WTC11 (cell line): Measurements from ENCODE around the gene ASTN2.

Experiments
- ATF1 ChIP-seq: sonication (generic); formaldehyde crosslinking; IDR thresholded peaks from 2 replicates; pipeline ENCODE4 v1.8.1; 2023; ENCODE audit warnings: mild to moderate bottlenecking, moderate library complexity, missing genetic modification reagents
- CREB1 ChIP-seq: sonication (generic); formaldehyde crosslinking; IDR thresholded peaks from 2 replicates; pipeline ENCODE4 v1.8.0; 2023; ENCODE audit warnings: mild to moderate bottlenecking, missing genetic modification reagents
- SMAD3 ChIP-seq: sonication (generic); formaldehyde crosslinking; IDR thresholded peaks from 2 replicates; pipeline ENCODE4 v1.8.0; 2022; ENCODE audit warnings: missing genetic modification reagents, mild to moderate bottlenecking, borderline replicate concordance
- ZNF317 ChIP-seq: sonication (generic); formaldehyde crosslinking; IDR thresholded peaks from 2 replicates; pipeline ENCODE4 v1.8.1; 2023; ENCODE audit warnings: low read depth, mild to moderate bottlenecking, moderate library complexity, missing genetic modification reagents, borderline replicate concordance
- TF ChIP-seq, protein P1 (sequence below): sonication (generic); formaldehyde crosslinking; IDR thresholded peaks from 2 replicates; pipeline ENCODE4 v1.8.0; 2022; ENCODE audit warnings: mild to moderate bottlenecking, missing genetic modification reagents
- TF ChIP-seq, protein P2 (sequence below): fragments of 200-600 bp; IDR thresholded peaks from 2 replicates; pipeline ENCODE4 v1.8.0; 2022; ENCODE audit warnings: antibody characterized with exemption
- TF ChIP-seq, protein P3 (sequence below): sonication (generic); formaldehyde crosslinking; IDR thresholded peaks from 2 replicates; pipeline ENCODE4 v1.8.1; 2023; ENCODE audit warnings: mild to moderate bottlenecking, moderate library complexity, missing genetic modification reagents
- TF ChIP-seq, protein P4 (sequence below): sonication (generic); formaldehyde crosslinking; IDR thresholded peaks from 2 replicates; pipeline ENCODE4 v1.8.1; 2022; ENCODE audit warnings: mild to moderate bottlenecking, missing genetic modification reagents, moderate library complexity, borderline replicate concordance

DNA sequence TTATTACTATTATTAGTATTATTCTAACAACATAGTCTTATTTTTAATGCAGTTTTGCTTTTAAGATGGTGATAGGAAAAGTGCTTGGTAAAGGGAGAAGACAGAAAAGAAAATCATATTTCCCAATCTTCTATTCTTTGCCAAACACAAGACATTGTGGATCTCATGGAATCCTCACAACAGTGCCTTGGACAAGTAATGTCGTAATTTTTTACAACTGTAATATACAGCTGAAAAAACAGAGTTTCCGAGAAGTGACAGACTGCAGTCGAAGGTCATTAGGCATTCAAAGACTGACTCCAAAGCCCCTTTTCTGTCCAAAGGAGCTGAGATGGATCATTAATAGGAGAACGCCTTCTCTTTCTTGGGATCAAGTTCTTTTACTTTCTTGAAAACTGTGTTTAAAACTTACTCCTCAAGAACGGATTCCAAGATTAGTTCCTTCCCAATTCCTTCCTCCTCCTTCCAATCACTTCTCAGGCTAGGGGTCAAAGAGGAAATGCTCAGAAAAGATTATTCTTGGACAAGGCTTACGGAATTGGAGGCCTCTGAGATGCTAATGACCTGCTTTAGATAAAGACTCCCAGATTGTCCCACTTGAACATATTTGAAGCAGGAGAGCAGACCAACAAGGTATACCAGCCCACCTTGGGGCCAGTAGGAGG lies 752.1 kb downstream of the ASTN2 start:
- TF ChIP-seq ZNF317 (no peak), CREB1 (CRISPR knock-in tag) (no peak), ATF1 (no peak), SMAD3 (CRISPR knock-in tag) (no peak)
- TF ChIP-seq, protein P1, sequence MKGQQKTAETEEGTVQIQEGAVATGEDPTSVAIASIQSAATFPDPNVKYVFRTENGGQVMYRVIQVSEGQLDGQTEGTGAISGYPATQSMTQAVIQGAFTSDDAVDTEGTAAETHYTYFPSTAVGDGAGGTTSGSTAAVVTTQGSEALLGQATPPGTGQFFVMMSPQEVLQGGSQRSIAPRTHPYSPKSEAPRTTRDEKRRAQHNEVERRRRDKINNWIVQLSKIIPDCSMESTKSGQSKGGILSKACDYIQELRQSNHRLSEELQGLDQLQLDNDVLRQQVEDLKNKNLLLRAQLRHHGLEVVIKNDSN, result no peak
- TF ChIP-seq, protein P2, sequence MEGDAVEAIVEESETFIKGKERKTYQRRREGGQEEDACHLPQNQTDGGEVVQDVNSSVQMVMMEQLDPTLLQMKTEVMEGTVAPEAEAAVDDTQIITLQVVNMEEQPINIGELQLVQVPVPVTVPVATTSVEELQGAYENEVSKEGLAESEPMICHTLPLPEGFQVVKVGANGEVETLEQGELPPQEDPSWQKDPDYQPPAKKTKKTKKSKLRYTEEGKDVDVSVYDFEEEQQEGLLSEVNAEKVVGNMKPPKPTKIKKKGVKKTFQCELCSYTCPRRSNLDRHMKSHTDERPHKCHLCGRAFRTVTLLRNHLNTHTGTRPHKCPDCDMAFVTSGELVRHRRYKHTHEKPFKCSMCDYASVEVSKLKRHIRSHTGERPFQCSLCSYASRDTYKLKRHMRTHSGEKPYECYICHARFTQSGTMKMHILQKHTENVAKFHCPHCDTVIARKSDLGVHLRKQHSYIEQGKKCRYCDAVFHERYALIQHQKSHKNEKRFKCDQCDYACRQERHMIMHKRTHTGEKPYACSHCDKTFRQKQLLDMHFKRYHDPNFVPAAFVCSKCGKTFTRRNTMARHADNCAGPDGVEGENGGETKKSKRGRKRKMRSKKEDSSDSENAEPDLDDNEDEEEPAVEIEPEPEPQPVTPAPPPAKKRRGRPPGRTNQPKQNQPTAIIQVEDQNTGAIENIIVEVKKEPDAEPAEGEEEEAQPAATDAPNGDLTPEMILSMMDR, result no peak
- TF ChIP-seq, protein P3, sequence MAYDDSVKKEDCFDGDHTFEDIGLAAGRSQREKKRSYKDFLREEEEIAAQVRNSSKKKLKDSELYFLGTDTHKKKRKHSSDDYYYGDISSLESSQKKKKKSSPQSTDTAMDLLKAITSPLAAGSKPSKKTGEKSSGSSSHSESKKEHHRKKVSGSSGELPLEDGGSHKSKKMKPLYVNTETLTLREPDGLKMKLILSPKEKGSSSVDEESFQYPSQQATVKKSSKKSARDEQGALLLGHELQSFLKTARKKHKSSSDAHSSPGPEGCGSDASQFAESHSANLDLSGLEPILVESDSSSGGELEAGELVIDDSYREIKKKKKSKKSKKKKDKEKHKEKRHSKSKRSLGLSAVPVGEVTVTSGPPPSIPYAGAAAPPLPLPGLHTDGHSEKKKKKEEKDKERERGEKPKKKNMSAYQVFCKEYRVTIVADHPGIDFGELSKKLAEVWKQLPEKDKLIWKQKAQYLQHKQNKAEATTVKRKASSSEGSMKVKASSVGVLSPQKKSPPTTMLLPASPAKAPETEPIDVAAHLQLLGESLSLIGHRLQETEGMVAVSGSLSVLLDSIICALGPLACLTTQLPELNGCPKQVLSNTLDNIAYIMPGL (CRISPR knock-in tag), result no peak
- TF ChIP-seq, protein P4, sequence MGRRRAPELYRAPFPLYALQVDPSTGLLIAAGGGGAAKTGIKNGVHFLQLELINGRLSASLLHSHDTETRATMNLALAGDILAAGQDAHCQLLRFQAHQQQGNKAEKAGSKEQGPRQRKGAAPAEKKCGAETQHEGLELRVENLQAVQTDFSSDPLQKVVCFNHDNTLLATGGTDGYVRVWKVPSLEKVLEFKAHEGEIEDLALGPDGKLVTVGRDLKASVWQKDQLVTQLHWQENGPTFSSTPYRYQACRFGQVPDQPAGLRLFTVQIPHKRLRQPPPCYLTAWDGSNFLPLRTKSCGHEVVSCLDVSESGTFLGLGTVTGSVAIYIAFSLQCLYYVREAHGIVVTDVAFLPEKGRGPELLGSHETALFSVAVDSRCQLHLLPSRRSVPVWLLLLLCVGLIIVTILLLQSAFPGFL, result no peak
